Endodermal cell (in vitro differentiated cells): ENCODE data around the gene UGT1A10. TPM values are rescaled to one million over a fixed set of nuclear protein-coding genes. Genes with fewer than 3 reads are reported as not detected.
"Not testable (repeated sequence)": the region's sequence is repeated elsewhere in the genome, so short reads cannot be mapped to it uniquely, and the experiment has no call there.

Experiments
- DNase-seq: peaks from one replicate; pipeline ENCODE4 v3.0.0-alpha.2; 2017
- H3K27ac ChIP-seq: 2 replicates; pipeline ENCODE4 v1.5.1; 2013; ENCODE audit warnings: mild to moderate bottlenecking, low read depth, low read length, moderate library complexity
- H3K27me3 ChIP-seq: 2 replicates; pipeline ENCODE4 v1.6.1; 2013; ENCODE audit warnings: mild to moderate bottlenecking, low read length, moderate library complexity; ENCODE audit not compliant: insufficient read depth, control insufficient read depth, poor library complexity, severe bottlenecking
- H3K36me3 ChIP-seq: 2 replicates; pipeline ENCODE4 v1.7.0; 2013; ENCODE audit warnings: mild to moderate bottlenecking, low read length, moderate library complexity; ENCODE audit not compliant: control insufficient read depth, insufficient read depth
- H3K4me1 ChIP-seq: one replicate; pipeline ENCODE4 v1.7.0; 2013; ENCODE audit warnings: low read length; ENCODE audit not compliant: control insufficient read depth, insufficient read depth
- H3K4me3 ChIP-seq: 2 replicates; pipeline ENCODE4 v1.5.1; 2013; ENCODE audit warnings: mild to moderate bottlenecking, low read length, moderate library complexity
- H3K9ac ChIP-seq: 2 replicates; pipeline ENCODE4 v1.6.1; 2013; ENCODE audit warnings: mild to moderate bottlenecking, low read length, moderate library complexity; ENCODE audit not compliant: poor library complexity, severe bottlenecking; ENCODE audit errors: extremely low read depth
- H3K9me3 ChIP-seq: 2 replicates; pipeline ENCODE4 v1.6.1; 2013; ENCODE audit warnings: mild to moderate bottlenecking, low read length, moderate library complexity; ENCODE audit not compliant: control insufficient read depth
- H3K27ac Mint-ChIP-seq: 2 replicates; pipeline ENCODE4 v1.8.0; 2020; ENCODE audit warnings: mixed read lengths
- H3K27me3 Mint-ChIP-seq: 2 replicates; pipeline ENCODE4 v1.8.0; 2021; ENCODE audit warnings: mild to moderate bottlenecking, mixed read lengths; ENCODE audit not compliant: insufficient read depth
- H3K36me3 Mint-ChIP-seq: 2 replicates; pipeline ENCODE4 v1.8.0; 2020; ENCODE audit warnings: low read depth, mixed read lengths
- H3K4me1 Mint-ChIP-seq: 2 replicates; pipeline ENCODE4 v1.8.0; 2020; ENCODE audit warnings: mixed read lengths
- H3K4me3 Mint-ChIP-seq: 2 replicates; pipeline ENCODE4 v1.8.0; 2020; ENCODE audit warnings: mild to moderate bottlenecking, moderate library complexity, mixed read lengths
- H3K9me3 Mint-ChIP-seq: 2 replicates; pipeline ENCODE4 v1.8.0; 2020; ENCODE audit warnings: mild to moderate bottlenecking, mixed read lengths
- WGBS, 2 experiments: methylation state at CpG; one replicate each; pipeline versions ENCODE4 v1.1.5 to v1.1.7; 2013; ENCODE audit warnings: missing lambda C conversion rate in 2 of 2, mixed read lengths in 1 of 2; ENCODE audit not compliant: insufficient coverage in 1 of 2, insufficient read length in 1 of 2; 5-methylcytosine and 5-hydroxymethylcytosine counted together
- total RNA-seq, 2 donors: library from RNA; stranded (reverse); fragmentation: NEBNext Ultra II Directional in 1 of 2; extraction: Animal tissue kit (Norgen Biotek cat#: 25700) in 1 of 2; gene quantifications; 2 replicates in 1 of 2; 3 replicates in 1 of 2; pipeline ENCODE4 v1.2.1, GENCODE V29; 2021
- TF ChIP-seq, protein P1 (sequence below): fragments of 200-600 bp; sonication (generic); conservative IDR thresholded peaks from 2 replicates; pipeline ENCODE4 v1.5.0; 2021; ENCODE audit warnings: antibody characterized with exemption, mild to moderate bottlenecking

Gene UGT1A10
- total RNA-seq, 2 donors from 2014 or later, result 0.13 TPM; not detected in 1

- TF ChIP-seq, protein P1, sequence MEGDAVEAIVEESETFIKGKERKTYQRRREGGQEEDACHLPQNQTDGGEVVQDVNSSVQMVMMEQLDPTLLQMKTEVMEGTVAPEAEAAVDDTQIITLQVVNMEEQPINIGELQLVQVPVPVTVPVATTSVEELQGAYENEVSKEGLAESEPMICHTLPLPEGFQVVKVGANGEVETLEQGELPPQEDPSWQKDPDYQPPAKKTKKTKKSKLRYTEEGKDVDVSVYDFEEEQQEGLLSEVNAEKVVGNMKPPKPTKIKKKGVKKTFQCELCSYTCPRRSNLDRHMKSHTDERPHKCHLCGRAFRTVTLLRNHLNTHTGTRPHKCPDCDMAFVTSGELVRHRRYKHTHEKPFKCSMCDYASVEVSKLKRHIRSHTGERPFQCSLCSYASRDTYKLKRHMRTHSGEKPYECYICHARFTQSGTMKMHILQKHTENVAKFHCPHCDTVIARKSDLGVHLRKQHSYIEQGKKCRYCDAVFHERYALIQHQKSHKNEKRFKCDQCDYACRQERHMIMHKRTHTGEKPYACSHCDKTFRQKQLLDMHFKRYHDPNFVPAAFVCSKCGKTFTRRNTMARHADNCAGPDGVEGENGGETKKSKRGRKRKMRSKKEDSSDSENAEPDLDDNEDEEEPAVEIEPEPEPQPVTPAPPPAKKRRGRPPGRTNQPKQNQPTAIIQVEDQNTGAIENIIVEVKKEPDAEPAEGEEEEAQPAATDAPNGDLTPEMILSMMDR, result no peak
- no peaks in the 10 kb centered on the region for H3K27me3 ChIP-seq
- H3K9ac ChIP-seq, result no peak overlapping the region
- no peaks in the 10 kb centered on the region for H3K36me3 ChIP-seq
- no peak overlapping the region for H3K27ac ChIP-seq
- Mint-ChIP-seq H3K27ac (no peak overlapping the region), H3K4me1 (peaks cover 24% of the 10 kb centered on the region), H3K36me3 (no peaks in the 10 kb centered on the region), H3K9me3 (peaks cover 3% of the 10 kb centered on the region), H3K27me3 (peaks cover 1% of the 10 kb centered on the region), H3K4me3 (no peak overlapping the region)
- no peaks in the 10 kb centered on the region for H3K9me3 ChIP-seq
- 82 to 85% methylated on average over 3 to 4 of the region's 4 CpGs for WGBS, 2 experiments
- H3K4me1 ChIP-seq, result peaks cover 6% of the 10 kb centered on the region
- DNase-seq, result no peak
- no peak overlapping the region for H3K4me3 ChIP-seq
Measured at GRCh38 chr2:233698740-233699139, 62.5 kb downstream of the UGT1A10 start.

DNA sequence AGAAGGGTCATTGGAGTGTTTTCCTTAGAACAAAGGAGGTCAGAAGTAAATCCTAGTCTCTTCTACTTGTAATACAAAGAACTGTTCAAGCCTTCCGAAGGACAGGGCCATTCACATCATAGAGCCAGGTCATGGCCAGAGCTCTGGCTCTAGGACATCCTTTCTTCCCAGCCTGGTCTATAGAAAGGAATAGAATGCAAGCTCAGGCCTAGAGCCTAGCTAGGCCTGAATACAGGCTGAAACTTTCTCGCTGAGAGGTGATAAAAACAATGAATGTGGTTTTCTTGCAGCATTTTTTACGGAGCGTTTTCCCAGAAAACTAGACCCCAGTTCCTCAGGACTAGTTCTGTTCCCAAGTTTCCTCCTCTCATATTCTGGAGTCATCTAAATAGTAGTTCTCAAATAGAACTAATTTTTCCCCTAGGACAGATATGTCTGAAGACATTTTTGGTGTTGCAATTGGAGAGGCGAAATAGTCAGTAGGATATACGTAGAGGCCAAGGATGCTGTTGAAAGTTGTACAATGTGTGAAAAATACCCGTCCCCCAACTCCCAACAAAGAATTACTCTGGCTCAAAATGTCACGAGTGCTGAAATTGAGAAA is 63.3 kb downstream of the UGT1A10 start:
- no peak overlapping the region for H3K9ac ChIP-seq
- 90 to 95% methylated on average over 5 to 8 of the region's 8 CpGs for WGBS, 2 experiments
- Mint-ChIP-seq H3K36me3 (no peaks in the 10 kb centered on the region), H3K4me1 (peaks cover 24% of the 10 kb centered on the region), H3K9me3 (peaks cover 3% of the 10 kb centered on the region), H3K27me3 (peaks cover 1% of the 10 kb centered on the region), H3K27ac (peak overlapping the region; percentile 48), H3K4me3 (no peak overlapping the region)
- no peaks in the 10 kb centered on the region for H3K9me3 ChIP-seq
- H3K36me3 ChIP-seq, result no peaks in the 10 kb centered on the region
- H3K4me1 ChIP-seq, result peaks cover 6% of the 10 kb centered on the region
- no peak for DNase-seq
- no peaks in the 10 kb centered on the region for H3K27me3 ChIP-seq
- TF ChIP-seq, protein P1, result no peak
- H3K4me3 ChIP-seq, result no peak overlapping the region
- peak overlapping the region; percentile 81 for H3K27ac ChIP-seq

- no peaks in the 10 kb centered on the region for H3K36me3 ChIP-seq
- 47 to 60% methylated on average over 1 of the region's 1 CpG for WGBS, 2 experiments
- Mint-ChIP-seq H3K4me1 (peaks cover 24% of the 10 kb centered on the region), H3K27me3 (peaks cover 1% of the 10 kb centered on the region), H3K27ac (peak overlapping the region; percentile 48), H3K9me3 (peaks cover 3% of the 10 kb centered on the region), H3K4me3 (no peak overlapping the region), H3K36me3 (no peaks in the 10 kb centered on the region)
- no peak overlapping the region for H3K9ac ChIP-seq
- H3K27me3 ChIP-seq, result no peaks in the 10 kb centered on the region
- no peaks in the 10 kb centered on the region for H3K9me3 ChIP-seq
- no peak for DNase-seq
- H3K4me1 ChIP-seq, result peaks cover 6% of the 10 kb centered on the region
- no peak overlapping the region for H3K4me3 ChIP-seq
- peak overlapping the region; percentile 81 for H3K27ac ChIP-seq
- TF ChIP-seq, protein P1, result no peak
Measured at GRCh38 chr2:233700028-233700635, 63.9 kb downstream of the UGT1A10 start.

- H3K4me1 ChIP-seq, H3K9me3 ChIP-seq, H3K27ac Mint-ChIP-seq, H3K36me3 Mint-ChIP-seq, DNase-seq, H3K27ac ChIP-seq, H3K4me3 ChIP-seq, H3K36me3 ChIP-seq, H3K4me3 Mint-ChIP-seq, H3K9ac ChIP-seq, H3K9me3 Mint-ChIP-seq, H3K27me3 ChIP-seq, H3K27me3 Mint-ChIP-seq: not testable (repeated sequence)
- WGBS, 2 experiments, result 95% methylated on average over 3 of the region's 5 CpGs; no CpG with 5 or more reads in 1 of the 2 experiments
- peaks cover 24% of the 10 kb centered on the region for H3K4me1 Mint-ChIP-seq
Measured at GRCh38 chr2:233700842-233701241, 64.6 kb downstream of the UGT1A10 start.
